GM19025 (cell line): ENCODE measurements around the gene FXR2.
"Not testable (repeated sequence)": the region's sequence is repeated elsewhere in the genome, so short reads cannot be mapped to it uniquely, and the experiment has no call there.

ENCODE experiments used
- ATAC-seq: cut with Tn5 transposase; IDR thresholded peaks from one replicate; pipeline ENCODE4 v1.9.1; 2021; ENCODE audit warnings: mild to moderate bottlenecking, low read depth, moderate library complexity; ENCODE audit not compliant: unreplicated experiment

FXR2 gene

GRCh38 chr17:7614425-7615264, at the start of gene FXR2:
Gene FXR2 (minus strand): TSS chr17:7614897. CDS start chr17:7614532, 365 bp downstream.
- ATAC-seq, result peak; percentile 83

DNA sequence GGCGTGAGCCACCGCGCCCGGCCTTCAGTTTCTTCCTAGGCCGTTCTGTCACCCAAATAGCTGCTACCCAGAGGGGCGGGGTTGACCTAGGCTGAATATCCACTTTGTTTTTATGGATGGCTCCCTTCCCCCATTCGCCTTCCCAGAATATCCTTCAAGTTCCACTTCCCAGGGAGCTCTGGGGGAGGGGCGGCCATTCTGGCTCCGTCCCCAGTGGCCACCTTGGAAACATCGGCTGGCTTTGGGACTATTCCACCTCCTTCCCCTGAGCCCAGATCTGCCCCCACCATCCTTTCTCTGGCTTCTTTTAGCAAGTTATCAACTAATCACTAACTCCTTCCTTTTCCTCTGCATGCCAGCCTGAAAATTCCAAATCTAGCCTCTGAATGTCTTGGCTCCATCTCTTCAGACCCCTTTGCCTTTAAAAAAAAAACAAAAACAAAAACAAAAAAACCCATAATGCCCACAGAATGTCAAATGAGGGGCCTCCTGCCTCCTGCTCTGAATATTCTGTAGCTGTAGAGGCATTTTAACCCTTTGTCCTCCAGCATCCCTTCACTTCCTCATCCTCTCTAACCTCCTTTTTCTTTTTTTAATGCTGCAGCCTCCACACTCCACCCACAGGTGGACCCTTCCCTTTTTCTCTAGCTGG, 42.4 kb upstream of the FXR2 start:
- no peak for ATAC-seq

DNA sequence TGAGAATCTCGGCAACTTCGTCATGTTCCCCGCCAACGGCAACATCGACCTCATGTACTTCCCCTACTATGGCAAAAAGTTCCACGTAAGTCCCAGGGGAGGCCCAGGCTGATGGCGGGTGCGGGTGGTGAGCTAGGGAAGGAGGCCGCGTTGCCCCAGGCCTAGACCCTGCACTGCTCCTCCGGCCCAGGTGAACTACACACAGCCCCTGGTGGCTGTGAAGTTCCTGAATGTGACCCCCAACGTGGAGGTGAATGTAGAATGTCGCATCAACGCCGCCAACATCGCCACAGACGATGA, 40.8 kb upstream of the FXR2 start:
- no peak for ATAC-seq

GRCh38 chr17:7654832-7655540, 40.3 kb upstream of the FXR2 start:
- no peak for ATAC-seq

DNA sequence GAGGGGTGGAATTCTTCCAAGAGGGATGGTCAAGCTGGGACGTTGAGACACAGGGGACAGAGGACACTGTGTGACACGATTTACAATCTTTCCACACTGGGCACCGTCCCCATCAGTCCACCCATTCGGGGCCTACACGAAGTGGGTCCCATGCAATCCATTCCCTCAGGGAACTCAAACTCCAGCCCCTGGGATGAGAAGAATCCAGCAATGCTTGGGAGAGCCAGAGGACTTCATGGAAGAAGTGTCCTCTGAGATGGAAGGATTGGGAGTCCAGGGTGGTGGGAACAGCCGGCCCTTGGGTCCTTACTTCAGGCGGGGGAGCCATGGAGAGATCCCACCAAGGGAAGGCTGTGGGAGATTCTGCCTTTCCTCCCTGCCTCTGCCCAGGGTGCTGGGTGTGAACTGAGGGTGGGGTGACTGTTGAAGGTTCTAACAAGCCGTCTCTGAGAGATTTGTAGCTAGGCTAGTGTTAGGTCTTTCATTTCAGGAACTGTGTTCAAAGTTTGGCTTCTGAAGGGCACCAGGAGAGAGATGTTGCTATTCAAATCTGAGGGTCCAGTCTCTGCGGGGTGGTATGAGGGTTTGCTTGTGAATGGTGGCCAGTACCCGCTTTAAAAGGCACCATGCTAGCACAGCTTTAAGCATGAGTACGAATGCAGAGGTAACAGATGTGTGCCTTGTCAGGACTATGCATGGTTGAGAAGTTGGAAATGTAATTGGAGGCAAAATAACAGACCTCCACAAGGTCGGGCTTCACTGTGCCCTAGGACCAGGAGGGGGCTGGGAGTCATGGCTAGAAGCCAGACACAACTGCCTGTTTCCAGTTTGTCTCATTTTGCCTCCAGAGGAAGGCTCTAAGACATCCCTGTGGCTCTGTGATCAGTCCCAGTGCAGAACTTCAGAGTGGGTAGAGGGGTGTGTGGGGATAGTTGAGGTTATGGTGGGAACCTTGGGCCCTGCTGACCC, 38.0 kb upstream of the FXR2 start:
- ATAC-seq, result no peak

- no peak for ATAC-seq
Observed at GRCh38 chr17:7651665-7652387, 37.1 kb upstream of the FXR2 start.

DNA sequence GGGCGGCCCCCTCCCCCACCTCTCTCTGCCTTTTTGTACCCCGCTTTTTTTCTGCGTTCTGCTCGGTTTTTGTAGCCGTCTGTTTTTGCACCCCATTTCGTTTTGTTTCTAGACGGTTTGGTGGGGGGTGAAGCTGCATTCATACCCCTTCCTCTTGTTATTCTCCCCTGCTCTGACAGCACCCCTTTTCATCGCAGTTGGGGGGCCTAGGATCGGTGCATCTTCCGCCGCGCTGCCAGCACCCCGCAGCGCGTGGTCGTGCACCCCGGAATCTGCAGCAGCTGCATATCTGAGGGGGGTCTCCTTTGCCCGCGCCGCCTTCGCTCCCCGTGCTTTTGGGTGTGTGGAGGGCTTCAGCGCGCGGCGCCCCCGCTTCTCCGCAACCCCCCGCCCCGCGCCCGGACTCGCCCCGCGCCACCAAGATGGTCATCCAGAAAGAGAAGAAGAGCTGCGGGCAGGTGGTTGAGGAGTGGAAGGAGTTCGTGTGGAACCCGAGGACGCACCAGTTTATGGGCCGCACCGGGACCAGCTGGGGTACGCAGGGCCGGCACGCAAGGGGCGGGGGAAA, 36.5 kb upstream of the FXR2 start:
- no peak for ATAC-seq

GRCh38 chr17:7650509-7651096, 35.9 kb upstream of the FXR2 start, which contains the start of gene ATP1B2:
Gene ATP1B2 (plus strand): TSS chr17:7650926. CDS start chr17:7651519, 593 bp downstream.
- no peak for ATAC-seq

- ATAC-seq, result no peak
Observed at GRCh38 chr17:7647018-7647417, 32.3 kb upstream of the FXR2 start.

DNA sequence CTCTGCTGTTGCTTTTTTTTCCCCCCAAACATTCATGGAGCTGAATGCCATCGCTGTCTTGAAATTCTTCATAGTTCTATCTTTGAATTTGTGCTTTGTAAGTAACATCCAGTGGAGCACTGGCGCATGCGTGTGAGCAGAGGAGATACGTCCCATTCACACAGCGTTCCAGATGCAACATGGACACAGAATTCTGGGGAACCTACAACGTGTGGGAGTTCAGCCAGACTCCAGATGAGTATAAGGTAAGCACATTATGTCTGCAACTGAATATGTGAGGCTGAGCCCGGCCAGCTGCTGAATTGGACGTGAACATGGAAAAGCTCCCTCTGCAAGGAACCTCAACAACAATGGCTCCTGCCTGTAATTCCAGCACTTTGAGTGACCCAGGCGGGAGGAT, 31.8 kb upstream of the FXR2 start:
- ATAC-seq, result no peak

DNA sequence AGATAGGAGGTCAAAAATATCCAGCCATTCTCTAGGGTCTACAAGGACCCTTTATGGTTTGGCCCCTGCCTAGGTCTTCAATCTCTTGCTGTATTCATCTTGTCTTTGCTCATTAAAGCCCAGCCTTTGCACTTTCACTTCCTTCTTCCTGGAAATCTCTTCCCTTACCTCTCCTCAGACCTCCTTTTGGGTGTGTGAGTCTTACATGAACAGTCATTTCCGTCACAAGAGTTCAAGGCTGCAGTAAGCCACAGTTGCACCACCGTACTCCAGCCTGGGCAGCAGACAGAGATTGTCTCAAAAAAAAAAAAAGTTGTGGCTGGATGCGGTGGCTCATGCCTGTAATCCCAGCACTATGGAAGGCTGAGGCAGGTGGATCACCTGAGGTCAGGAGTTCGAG, 30.1 kb upstream of the FXR2 start:
- no peak for ATAC-seq

- ATAC-seq, result not testable (repeated sequence)
Observed at GRCh38 chr17:7641635-7642034, 26.9 kb upstream of the FXR2 start.

- ATAC-seq, result no peak
Observed at GRCh38 chr17:7640783-7641182, 26.1 kb upstream of the FXR2 start.

GRCh38 chr17:7636163-7636562, 21.5 kb upstream of the FXR2 start:
- no peak for ATAC-seq

DNA sequence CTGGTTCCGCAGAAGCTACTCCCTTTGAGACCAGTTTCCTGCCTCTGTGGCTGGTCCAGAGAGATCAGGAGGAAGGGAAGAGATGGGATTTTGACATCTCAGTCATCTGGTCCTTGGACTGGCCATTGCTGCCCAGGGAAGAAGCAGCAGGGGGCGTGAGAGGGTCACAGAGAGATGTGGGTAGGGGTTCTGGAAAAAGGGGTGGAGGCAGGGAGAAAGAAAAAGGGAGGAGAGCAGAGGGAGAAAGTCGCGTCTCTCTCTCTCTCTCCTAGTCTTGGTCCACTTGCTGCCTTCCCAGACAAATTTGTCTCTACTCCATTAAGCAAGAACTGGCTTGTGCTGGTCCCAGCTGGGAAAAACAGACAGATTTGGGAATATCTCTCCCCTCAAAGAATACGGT, 19.7 kb upstream of the FXR2 start:
- no peak for ATAC-seq

GRCh38 chr17:7633093-7633492, 18.4 kb upstream of the FXR2 start:
- no peak for ATAC-seq

DNA sequence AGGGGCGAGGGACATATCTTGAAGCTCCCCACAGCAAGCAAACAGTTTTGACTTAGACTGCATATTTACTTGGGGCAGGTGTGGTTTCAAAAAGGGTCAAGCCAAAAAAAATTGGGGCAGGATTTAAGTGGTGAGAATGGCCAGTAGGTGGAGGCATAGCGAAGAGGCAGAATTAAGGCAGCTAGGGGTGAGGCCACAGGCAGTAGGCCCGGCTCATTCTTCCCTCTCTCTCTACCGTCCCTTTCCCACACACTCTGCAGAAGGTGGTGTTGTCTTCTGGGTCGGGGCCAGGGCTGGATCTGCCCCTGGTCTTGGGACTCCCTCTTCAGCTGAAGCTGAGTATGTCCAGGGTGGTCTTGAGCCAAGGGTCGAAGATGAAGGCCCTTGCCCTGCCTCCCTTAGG, 17.8 kb upstream of the FXR2 start:
- no peak for ATAC-seq

- ATAC-seq, result no peak
Observed at GRCh38 chr17:7631398-7632380, 17.0 kb upstream of the FXR2 start.
